Neural progenitor cell (in vitro differentiated cells): ENCODE data around the gene MSLN. TPM values are rescaled to one million over a fixed set of nuclear protein-coding genes. Genes with fewer than 3 reads are reported as not detected.

Experiments used
- DNase-seq: peaks from one replicate; pipeline ENCODE4 v3.0.0-alpha.2; 2016; ENCODE audit warnings: low spot score
- H2AFZ ChIP-seq: fragments of 200-600 bp; sonication (generic); replicated peaks from 2 replicates; pipeline ENCODE4 v1.6.1; 2016; ENCODE audit warnings: antibody characterized with exemption
- H3F3A ChIP-seq: fragments of 200-600 bp; sonication (generic); 2 replicates; pipeline ENCODE4 v1.6.1; 2016; ENCODE audit warnings: antibody characterized with exemption, low read depth
- H3K27ac ChIP-seq: fragments of 200-600 bp; sonication (generic); 2 replicates; pipeline ENCODE4 v1.5.1; 2016; ENCODE audit warnings: mild to moderate bottlenecking
- H3K27me3 ChIP-seq: fragments of 200-600 bp; sonication (generic); 2 replicates; pipeline ENCODE4 v1.6.1; 2016; ENCODE audit warnings: mild to moderate bottlenecking, moderate library complexity
- H3K36me3 ChIP-seq: fragments of 200-600 bp; sonication (generic); 2 replicates; pipeline ENCODE4 v1.5.1; 2016
- H3K4me1 ChIP-seq: fragments of 200-600 bp; sonication (generic); 2 replicates; pipeline ENCODE4 v1.6.1; 2016; ENCODE audit warnings: mixed run types
- H3K4me2 ChIP-seq: fragments of 200-600 bp; sonication (generic); 2 replicates; pipeline ENCODE4 v1.6.1; 2016
- H3K4me3 ChIP-seq: fragments of 200-600 bp; sonication (generic); 2 replicates; pipeline ENCODE4 v1.5.1; 2016
- H3K79me2 ChIP-seq: fragments of 200-600 bp; sonication (generic); 2 replicates; pipeline ENCODE4 v1.6.1; 2016; ENCODE audit warnings: low read depth
- H3K9ac ChIP-seq: fragments of 200-600 bp; sonication (generic); 2 replicates; pipeline ENCODE4 v1.6.1; 2016
- H3K9me3 ChIP-seq: fragments of 200-600 bp; sonication (generic); 2 replicates; pipeline ENCODE4 v1.5.1; 2016; ENCODE audit warnings: low read depth
- H4K20me1 ChIP-seq: fragments of 200-600 bp; sonication (generic); 2 replicates; pipeline ENCODE4 v1.6.1; 2016; ENCODE audit warnings: low read depth
- H3K27ac Mint-ChIP-seq: 3 replicates; pipeline ENCODE4 v1.8.0; 2021; ENCODE audit warnings: mixed read lengths
- H3K27me3 Mint-ChIP-seq: 2 replicates; pipeline ENCODE4 v1.8.0; 2022; ENCODE audit warnings: low read depth, mild to moderate bottlenecking, inconsistent platforms, moderate library complexity, mixed read lengths; ENCODE audit not compliant: insufficient read depth
- H3K36me3 Mint-ChIP-seq: 3 replicates; pipeline ENCODE4 v1.8.0; 2021; ENCODE audit warnings: mixed read lengths
- H3K4me1 Mint-ChIP-seq: 3 replicates; pipeline ENCODE4 v1.8.0; 2021; ENCODE audit warnings: mixed read lengths
- H3K4me3 Mint-ChIP-seq: 3 replicates; pipeline ENCODE4 v1.8.0; 2021; ENCODE audit warnings: mild to moderate bottlenecking, moderate library complexity, mixed read lengths
- H3K9me3 Mint-ChIP-seq: 3 replicates; pipeline ENCODE4 v1.8.0; 2020; ENCODE audit warnings: mixed read lengths
- CTCF ChIP-seq: fragments of 200-600 bp; sonication (generic); IDR thresholded peaks from 2 replicates; pipeline ENCODE4 v1.5.1; 2017; ENCODE audit warnings: antibody characterized with exemption, mild to moderate bottlenecking
- EZH2 ChIP-seq: fragments of 200-600 bp; sonication (generic); IDR thresholded peaks from 2 replicates; pipeline ENCODE4 v1.6.1; 2017; ENCODE audit warnings: antibody characterized with exemption, mild to moderate bottlenecking, moderate library complexity
- EZH2phosphoT487 ChIP-seq: fragments of 200-600 bp; sonication (generic); IDR thresholded peaks from 2 replicates; pipeline ENCODE4 v1.6.1; 2017; ENCODE audit warnings: antibody characterized with exemption
- total RNA-seq: library from RNA; depleted of rRNA; stranded (reverse); fragments of >200 nt; gene quantifications from 2 replicates; pipeline ENCODE4 v1.2.3, GENCODE V29; 2015; ENCODE audit warnings: low replicate concordance

The MSLN gene
- total RNA-seq, 1 donor from 2014 or later, result 0.82 TPM

DNA sequence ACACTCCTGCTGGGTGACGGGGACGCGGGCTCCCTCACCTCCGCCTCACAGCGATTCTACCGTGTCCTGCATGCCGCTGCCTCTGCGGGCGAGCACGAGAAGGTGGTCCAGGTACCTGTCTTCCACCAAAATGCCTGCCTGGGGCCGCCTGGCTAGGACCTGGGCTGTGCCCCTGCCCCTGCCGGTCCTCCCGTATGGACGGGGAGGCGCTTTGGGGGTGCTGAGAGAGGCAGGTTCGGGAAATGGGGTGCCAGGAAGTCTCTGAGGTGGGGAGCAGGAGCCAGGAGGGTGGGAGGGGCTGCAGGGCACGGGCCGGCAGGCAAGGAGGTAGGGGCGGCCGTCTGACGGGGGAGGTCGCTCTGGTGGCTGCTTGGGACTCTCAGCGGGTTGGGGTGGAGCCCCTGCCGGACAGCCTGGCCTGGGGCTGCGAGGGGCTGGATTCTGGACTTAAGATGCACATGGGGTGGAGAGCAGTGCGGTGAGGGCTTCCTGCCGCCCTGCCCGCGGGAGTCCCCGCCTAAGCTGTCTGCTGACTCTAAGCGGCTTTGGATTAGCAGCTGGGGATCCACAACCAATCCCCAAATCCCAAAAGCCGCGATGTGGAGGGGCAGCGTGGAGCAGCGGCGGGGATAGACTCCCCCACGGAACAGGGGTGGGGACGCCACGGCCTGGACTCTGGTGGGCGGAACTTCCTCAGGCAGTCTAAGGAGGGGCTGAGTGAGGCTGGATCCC lies 33.7 kb downstream of the MSLN start:
- no peaks in the 10 kb centered on the region for H3K9me3 Mint-ChIP-seq
- H3K27me3 ChIP-seq, result peaks cover 4% of the 10 kb centered on the region
- no peak overlapping the region for H3K27ac ChIP-seq
- peaks cover 33% of the 10 kb centered on the region for H4K20me1 ChIP-seq
- no peak overlapping the region for H3K9ac ChIP-seq
- H3K4me1 Mint-ChIP-seq, result peaks cover 3% of the 10 kb centered on the region
- H2AFZ ChIP-seq, result no peak overlapping the region
- H3K79me2 ChIP-seq, result peaks cover 10% of the 10 kb centered on the region
- DNase-seq, result peak; percentile 58
- H3K36me3 ChIP-seq, result no peaks in the 10 kb centered on the region
- peaks cover 9% of the 10 kb centered on the region for H3K36me3 Mint-ChIP-seq
- peaks cover 3% of the 10 kb centered on the region for H3K4me1 ChIP-seq
- H3K4me3 Mint-ChIP-seq, result no peak overlapping the region
- peaks cover 5% of the 10 kb centered on the region for H3K27me3 Mint-ChIP-seq
- H3K27ac Mint-ChIP-seq, result no peak overlapping the region
- H3K4me3 ChIP-seq, result no peak overlapping the region
- no peaks in the 10 kb centered on the region for H3F3A ChIP-seq
- TF ChIP-seq CTCF, result no peak
- no peak for TF ChIP-seq EZH2
- no peak for TF ChIP-seq EZH2phosphoT487
- H3K4me2 ChIP-seq, result no peak overlapping the region
- no peaks in the 10 kb centered on the region for H3K9me3 ChIP-seq

DNA sequence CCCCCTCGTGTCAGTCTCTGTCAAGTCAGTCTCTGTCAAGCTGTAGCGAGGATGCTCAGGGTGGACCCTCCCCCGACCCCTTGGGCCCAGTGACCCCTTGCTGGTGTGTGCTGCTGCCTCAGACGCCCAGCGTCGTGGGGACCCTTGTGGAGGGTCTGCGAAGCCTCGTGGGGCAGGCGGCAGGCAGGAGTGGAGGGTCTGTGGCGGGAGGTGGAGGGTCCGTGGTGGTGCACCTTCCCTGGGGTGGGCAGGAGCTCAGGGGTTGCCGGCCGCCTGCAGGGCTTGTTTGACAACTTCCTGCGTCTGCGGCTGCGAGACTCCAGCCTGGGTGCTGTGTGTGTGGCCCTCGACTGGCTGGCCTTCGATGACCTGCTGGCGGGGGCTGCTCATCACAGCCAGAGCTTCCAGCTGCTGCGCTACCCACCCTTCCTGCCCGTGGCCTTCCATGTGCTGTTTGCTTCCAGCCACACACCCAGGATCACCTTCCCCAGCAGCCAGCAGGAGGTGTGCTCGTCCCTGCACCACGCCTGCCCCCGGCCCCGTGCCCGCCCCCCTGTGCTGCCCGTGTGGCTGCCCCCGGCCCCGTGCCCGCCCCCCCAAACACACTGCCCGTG lies 34.4 kb downstream of the MSLN start:
- Histone ChIP-seq H3K27ac (no peak overlapping the region), H3K4me3 (no peak overlapping the region), H3K27me3 (peaks cover 11% of the 10 kb centered on the region), H2AFZ (no peak overlapping the region), H3K9me3 (no peaks in the 10 kb centered on the region), H3K36me3 (no peaks in the 10 kb centered on the region), H3K4me1 (peaks cover 3% of the 10 kb centered on the region), H3K4me2 (no peak overlapping the region), H3F3A (no peaks in the 10 kb centered on the region), H4K20me1 (peaks cover 33% of the 10 kb centered on the region), H3K9ac (no peak overlapping the region), H3K79me2 (peaks cover 3% of the 10 kb centered on the region)
- H3K4me3 Mint-ChIP-seq, result no peak overlapping the region
- no peaks in the 10 kb centered on the region for H3K9me3 Mint-ChIP-seq
- peaks cover 9% of the 10 kb centered on the region for H3K36me3 Mint-ChIP-seq
- H3K27ac Mint-ChIP-seq, result no peak overlapping the region
- peaks cover 3% of the 10 kb centered on the region for H3K4me1 Mint-ChIP-seq
- DNase-seq, result no peak
- peaks cover 5% of the 10 kb centered on the region for H3K27me3 Mint-ChIP-seq
- no peak for TF ChIP-seq EZH2
- TF ChIP-seq EZH2phosphoT487, result no peak
- no peak for TF ChIP-seq CTCF

DNA sequence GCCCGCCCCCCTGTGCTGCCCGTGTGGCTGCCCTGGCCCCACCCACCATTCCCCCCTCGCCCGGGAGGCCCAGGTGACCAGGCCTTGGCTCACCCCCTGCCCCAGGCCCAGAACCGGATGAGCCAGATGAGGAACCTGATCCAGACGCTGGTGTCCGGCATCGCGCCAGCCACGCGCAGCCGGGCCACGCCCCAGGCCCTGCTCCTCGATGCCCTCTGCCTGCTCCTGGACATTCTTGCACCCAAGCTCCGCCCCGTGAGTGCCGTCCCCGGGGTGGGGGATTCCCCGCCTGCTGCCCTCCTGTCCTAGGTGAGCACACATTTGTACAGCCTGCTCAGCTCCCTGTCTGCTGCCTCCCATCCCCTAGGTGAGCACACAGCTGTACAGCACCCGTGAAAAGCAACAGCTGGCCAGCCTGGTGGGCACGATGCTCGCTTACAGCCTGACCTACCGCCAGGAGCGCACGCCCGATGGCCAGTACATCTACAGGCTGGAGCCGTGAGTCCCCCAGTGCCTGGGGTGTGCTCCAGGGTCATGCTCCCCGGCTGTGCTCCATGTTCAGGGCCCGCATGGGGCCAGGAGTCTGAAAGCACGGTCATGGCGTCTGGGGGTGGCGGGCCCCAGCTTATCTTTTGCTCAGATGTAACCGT lies 35.2 kb downstream of the MSLN start:
- Histone ChIP-seq H3K4me2 (no peak overlapping the region), H3K27me3 (peaks cover 19% of the 10 kb centered on the region), H3K36me3 (no peaks in the 10 kb centered on the region), H4K20me1 (peaks cover 36% of the 10 kb centered on the region), H3K4me3 (no peak overlapping the region), H3K79me2 (no peaks in the 10 kb centered on the region), H3K9ac (no peak overlapping the region), H3K9me3 (no peaks in the 10 kb centered on the region), H3K27ac (no peak overlapping the region), H3K4me1 (peaks cover 10% of the 10 kb centered on the region), H2AFZ (no peak overlapping the region), H3F3A (peaks cover 5% of the 10 kb centered on the region)
- peaks cover 9% of the 10 kb centered on the region for H3K36me3 Mint-ChIP-seq
- H3K9me3 Mint-ChIP-seq, result no peaks in the 10 kb centered on the region
- DNase-seq, result no peak
- no peak for TF ChIP-seq CTCF
- no peak for TF ChIP-seq EZH2
- TF ChIP-seq EZH2phosphoT487, result no peak
- peaks cover 3% of the 10 kb centered on the region for H3K4me1 Mint-ChIP-seq
- peaks cover 5% of the 10 kb centered on the region for H3K27me3 Mint-ChIP-seq
- no peak overlapping the region for H3K27ac Mint-ChIP-seq
- no peak overlapping the region for H3K4me3 Mint-ChIP-seq
